ENCODE data around the gene TKTL1.
A peak's percentile ranks its signal among the peaks of the same experiment; 100 is the strongest.
"Not testable (repeated sequence)": the region's sequence is repeated elsewhere in the genome, so short reads cannot be mapped to it uniquely, and the experiment has no call there.

TKTL1 gene, protein sequence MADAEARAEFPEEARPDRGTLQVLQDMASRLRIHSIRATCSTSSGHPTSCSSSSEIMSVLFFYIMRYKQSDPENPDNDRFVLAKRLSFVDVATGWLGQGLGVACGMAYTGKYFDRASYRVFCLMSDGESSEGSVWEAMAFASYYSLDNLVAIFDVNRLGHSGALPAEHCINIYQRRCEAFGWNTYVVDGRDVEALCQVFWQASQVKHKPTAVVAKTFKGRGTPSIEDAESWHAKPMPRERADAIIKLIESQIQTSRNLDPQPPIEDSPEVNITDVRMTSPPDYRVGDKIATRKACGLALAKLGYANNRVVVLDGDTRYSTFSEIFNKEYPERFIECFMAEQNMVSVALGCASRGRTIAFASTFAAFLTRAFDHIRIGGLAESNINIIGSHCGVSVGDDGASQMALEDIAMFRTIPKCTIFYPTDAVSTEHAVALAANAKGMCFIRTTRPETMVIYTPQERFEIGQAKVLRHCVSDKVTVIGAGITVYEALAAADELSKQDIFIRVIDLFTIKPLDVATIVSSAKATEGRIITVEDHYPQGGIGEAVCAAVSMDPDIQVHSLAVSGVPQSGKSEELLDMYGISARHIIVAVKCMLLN

DNA sequence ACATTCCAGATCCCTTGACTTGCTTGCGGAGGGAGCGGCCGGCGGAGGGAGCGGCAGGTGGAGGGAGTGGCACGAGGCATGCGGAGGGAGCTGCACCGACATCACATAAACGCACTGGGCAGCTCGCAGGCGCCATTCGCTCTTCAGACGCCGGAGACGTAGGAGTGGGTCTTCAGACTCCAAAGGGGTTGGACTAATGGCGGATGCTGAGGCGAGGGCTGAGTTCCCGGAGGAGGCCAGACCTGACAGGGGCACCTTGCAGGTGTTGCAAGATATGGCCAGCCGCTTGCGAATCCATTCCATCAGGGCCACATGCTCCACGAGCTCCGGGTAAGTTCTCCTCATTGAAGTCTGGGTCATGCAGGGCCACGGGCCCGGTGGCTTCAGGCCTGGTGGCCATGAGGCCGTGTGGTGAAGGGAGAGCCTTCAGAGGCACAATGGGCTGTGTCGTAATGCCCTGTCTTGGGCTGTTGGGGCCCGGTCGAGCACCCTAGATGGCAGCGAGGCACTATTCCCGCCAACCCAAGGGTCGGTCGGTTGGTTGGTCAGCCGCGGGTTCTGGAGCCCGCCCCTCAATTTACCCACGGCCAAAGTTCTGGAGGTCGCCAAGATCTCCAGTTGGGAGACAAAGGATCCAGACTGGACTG, at the start of gene TKTL1:
Gene TKTL1 (plus strand): TSS at position 132 of the 647 bp plus-strand sequence. CDS start 65 bp downstream, at position 197.
- no peak for DNase-seq (ENCODE audit: low spot score)

DNA sequence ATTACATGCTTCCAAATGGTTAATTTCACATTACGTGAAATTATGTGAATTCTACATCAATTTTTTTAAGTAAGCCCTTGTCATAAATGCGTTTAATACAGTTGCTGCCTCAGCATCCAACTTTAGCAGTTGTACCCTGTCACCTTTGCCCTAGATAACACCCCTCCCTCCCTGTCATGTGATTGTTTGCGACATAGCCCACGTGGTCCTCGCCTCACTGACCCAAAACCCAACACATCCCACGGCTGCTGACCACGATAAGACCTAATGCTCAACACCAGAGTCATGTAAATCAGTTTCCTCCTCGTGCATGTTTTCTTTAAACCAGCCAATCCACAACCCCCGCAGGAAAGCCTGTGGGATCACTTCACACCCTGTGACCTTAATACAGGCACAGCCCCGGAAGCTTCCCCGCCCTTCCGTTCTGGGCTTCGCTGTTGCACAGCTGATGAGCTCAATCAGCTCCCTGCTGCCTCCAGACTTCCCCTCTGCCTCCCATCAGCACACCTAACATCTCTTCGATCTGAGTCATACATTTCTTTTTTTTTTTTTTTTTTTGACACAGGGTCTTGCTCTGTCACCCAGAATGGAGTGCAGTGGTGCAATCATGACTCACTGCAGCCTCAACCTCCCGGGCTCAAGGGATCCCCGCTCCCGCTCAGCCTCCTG, 48.1 kb upstream of the TKTL1 start:
- not testable (repeated sequence) for DNase-seq (ENCODE audit: low spot score)

DNA sequence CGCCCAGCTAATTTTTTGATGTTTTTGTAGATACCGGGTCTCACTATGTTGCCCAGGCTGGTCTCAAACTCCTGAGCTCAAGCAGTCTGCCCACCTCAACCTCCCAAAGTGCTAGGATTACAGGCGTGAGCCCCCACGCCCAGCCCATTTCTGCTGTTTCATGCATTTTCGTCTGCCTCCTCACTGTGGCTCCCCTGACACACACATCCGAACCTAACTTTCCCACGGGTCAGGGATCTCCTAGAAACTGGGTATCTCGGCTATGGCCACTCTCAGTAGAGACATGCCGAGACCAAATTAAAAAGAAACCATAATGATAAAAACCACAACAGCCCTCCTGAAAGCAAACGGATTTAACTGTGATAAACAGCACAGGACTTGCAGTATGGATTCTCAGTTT, 47.5 kb upstream of the TKTL1 start:
- DNase-seq (ENCODE audit: low spot score), result not testable (repeated sequence)

DNA sequence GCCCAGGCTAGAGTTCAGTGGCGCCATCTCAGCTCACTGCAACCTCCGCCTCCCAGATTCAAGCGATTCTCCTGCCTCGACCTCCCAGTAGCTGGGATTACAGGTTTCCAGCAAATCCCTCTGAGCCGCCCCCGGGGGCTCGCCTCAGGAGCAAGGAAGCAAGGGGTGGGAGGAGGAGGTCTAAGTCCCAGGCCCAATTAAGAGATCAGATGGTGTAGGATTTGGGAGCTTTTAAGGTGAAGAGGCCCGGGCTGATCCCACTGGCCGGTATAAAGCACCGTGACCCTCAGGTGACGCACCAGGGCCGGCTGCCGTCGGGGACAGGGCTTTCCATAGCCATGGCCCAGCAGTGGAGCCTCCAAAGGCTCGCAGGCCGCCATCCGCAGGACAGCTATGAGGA, 38.3 kb upstream of the TKTL1 start, which contains the start of gene OPN1MW3:
Gene OPN1MW3 (plus strand): TSS at position 301 of the 400 bp plus-strand sequence. CDS start 38 bp downstream, at position 339.
- DNase-seq (ENCODE audit: low spot score), result not testable (repeated sequence)

DNA sequence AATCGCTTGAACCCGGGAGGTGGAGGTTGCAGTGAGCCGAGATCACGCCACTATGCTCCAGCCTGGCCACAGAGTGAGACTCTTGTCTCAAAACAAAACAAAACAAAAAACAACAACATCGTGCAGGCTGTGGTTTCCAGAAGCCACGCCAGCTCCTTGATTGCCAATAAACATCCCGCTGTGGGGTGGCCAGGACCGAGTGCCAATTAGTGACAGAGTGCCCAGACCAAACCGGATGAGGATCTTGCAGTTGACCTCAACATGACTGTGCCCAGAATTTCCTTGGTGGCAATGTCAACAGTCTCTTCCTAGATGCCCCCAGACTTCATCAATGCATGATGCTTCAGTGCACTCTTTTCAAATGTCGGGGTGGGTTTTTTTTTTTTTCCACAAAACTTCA, 36.9 kb upstream of the TKTL1 start:
- DNase-seq (ENCODE audit: low spot score), result not testable (repeated sequence)

DNA sequence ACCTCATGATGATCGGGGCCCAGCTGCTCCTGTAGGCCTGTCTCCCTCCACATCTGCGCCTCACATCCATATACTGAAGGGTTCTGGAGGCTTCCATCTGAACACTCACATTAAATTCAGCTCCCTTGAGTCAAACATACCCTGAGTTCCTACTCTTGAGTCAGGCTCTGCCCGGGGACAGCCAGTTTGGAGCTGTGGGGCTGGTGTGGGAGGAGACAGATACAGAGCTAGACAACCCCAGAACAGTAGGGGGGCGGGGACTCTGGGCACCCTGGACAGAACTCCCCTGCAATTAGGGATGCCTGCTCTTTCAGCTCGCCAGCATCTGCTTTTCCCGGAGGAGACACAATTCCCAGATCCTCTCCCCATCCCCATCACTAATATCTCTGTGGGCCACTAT, 32.5 kb upstream of the TKTL1 start:
- not testable (repeated sequence) for DNase-seq (ENCODE audit: low spot score)

DNA sequence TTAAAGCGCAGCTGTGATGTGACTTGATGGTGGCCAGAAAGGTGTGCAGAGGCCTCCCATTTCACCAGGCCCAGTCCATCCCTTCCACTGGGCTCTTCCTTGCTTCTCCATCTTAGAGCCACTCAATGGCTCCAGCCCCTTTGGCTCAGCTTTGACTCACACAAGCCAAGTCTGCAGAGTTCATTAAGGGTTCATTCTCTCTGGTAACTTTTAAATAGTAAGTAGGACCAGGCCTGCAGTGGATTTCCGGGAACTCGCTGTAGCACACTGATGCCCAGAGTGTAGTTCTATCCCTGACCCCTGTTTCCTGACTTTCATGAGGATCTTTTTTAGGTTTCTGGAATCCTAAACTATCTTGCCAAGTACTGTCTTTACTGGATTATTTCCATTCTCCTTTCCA, 26.4 kb upstream of the TKTL1 start:
- not testable (repeated sequence) for DNase-seq (ENCODE audit: low spot score)

DNA sequence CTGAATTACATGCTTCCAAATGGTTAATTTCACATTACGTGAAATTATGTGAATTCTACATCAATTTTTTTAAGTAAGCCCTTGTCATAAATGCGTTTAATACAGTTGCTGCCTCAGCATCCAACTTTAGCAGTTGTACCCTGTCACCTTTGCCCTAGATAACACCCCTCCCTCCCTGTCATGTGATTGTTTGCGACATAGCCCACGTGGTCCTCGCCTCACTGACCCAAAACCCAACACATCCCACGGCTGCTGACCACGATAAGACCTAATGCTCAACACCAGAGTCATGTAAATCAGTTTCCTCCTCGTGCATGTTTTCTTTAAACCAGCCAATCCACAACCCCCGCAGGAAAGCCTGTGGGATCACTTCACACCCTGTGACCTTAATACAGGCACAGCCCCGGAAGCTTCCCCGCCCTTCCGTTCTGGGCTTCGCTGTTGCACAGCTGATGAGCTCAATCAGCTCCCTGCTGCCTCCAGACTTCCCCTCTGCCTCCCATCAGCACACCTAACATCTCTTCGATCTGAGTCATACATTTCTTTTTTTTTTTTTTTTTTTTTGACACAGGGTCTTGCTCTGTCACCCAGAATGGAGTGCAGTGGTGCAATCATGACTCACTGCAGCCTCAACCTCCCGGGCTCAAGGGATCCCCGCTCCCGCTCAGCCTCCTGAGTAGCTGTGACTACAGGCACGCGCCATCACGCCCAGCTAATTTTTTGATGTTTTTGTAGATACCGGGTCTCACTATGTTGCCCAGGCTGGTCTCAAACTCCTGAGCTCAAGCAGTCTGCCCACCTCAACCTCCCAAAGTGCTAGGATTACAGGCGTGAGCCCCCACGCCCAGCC, 10.9 kb upstream of the TKTL1 start:
- not testable (repeated sequence) for DNase-seq (ENCODE audit: low spot score)

DNA sequence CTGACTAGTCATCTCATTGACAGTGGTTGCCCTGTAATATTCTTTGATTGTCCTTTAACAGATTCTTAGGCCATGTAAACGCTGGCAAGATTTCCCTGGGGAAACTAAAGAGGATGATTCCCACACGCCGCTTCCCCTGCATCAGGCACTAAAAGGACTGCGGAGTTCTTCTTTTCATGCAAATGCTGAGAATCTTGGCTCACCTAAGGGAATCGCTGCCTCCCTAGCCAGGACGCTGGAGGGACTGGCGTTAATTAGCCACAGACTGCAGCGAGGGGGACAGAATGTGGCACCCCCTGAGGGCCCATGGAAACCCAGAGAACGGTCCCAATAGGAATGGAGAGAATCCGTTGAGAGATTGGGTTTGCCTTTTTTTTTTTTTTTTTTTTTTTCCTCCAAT, 9.2 kb upstream of the TKTL1 start:
- DNase-seq (ENCODE audit: low spot score), result not testable (repeated sequence)

DNA sequence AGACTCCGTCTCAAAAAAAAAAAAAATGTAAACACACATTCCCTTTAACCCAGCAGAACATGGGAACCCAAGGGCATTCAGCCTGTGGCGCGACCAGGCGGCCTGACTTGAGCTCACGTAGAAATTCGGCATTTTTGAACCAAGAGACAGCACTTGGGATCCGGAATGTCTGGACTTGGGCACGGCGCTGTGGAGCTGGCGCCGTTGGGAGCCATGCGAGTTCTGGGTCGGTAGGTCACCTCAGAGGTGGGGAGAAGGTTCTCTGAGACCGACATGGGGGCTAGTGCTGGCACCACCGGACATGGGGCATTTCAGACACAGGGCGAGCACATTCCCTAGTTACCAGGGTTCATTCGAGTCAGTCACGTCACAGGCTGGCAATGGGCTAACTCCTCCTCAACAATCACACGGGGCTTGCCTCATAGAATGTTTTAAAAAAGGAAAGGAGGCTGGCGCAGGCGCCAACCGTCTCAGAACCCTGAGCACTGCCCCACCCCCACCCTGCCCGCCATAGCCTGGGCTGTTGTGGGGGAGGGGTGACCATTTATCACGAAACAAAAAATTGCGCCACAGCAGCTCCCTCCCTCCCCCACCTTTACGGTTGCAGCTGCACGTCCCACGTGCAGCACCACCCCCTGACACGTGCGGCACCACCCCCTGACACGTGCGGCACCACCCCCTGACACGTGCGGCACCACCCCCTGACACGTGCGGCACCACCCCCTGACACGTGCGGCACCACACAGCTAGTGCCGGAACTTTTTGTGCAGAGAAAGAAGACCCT, 612 bp upstream of the TKTL1 start, which contains the start of gene TEX28:
Gene TEX28 (minus strand): TSS at position 334 of the 784 bp plus-strand sequence. CDS start 3,007 bp downstream, outside the sequence.
- DNase-seq (ENCODE audit: low spot score), result no peak

DNA sequence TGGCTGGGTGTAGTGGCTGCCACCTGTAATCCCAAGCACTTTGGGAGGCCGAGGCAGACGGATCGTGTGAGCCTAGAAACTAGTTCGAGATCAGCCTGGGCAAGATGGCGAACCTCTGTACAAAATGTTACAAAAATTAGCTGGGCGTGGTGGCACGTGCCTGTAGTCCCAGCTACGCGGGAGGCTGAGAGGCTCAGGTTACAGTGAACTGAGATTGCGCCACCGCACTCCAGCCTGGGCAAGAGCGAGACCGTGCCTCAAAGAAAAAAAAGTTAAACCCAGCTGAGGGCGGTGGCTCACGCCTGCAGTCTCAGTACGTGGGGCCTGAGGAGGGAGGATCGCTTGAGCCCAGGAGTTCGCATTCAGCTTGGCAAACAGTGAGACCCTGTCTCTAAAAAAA, 1.1 kb downstream of the TKTL1 start:
- DNase-seq (ENCODE audit: low spot score), result no peak

DNA sequence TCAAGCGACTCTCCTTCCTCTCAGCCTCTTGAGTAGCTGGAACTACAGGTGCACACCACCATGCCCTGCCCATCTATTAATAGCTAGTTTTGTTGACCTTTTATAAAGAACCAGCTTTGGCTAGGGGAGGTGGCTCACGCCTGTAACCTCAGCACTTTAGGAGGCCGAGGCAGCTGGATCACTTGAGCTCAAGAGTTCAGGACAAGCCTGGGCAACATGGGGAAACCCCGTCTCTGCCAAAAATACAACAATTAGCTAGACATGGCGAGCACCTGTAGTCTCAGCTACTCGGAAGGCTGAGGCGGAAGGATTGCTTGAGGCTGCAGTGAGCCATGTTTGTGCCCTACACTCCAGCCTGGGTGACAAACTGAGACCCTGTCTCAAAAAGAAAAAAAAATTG, 2.7 kb downstream of the TKTL1 start:
- DNase-seq (ENCODE audit: low spot score), result no peak

DNA sequence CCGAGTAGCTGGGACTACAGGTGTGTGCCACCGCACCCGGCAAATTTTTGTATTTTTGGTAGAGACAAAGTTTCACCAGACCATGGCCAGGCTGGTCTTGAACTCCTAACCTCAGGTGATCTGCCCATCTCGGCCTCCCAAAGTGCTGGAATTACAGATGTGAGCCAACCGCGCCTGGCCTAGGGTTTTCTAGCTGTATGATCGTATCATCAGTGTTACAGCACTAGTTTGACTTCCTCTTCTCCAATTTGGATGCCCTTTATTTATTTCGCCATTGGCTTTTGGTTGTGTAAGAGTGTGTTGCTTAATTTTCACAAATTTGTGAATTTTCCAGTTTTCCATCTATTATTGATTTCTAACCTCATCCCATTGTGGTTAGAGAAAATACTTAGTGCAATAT, 5.2 kb downstream of the TKTL1 start:
- DNase-seq (ENCODE audit: low spot score), result no peak

DNA sequence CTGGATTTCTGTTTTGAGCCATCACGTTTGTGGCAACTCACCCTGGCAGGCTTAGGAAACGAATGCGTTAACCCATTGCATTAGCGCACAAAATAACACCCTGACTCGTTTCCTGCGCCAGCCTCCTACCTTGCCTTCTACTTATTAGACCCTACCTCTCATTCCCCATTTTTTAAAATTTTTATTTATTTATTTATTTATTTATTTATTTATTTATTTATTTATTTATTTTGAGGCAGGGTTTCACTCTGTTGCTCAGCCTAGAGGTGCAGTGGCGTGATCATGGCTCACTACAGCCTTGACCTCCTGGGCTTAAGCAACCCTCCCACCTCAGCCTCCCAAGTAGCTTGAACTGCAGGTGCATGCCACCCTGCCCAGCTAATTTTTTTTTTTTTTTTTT, 7.4 kb downstream of the TKTL1 start:
- not testable (repeated sequence) for DNase-seq (ENCODE audit: low spot score)

DNA sequence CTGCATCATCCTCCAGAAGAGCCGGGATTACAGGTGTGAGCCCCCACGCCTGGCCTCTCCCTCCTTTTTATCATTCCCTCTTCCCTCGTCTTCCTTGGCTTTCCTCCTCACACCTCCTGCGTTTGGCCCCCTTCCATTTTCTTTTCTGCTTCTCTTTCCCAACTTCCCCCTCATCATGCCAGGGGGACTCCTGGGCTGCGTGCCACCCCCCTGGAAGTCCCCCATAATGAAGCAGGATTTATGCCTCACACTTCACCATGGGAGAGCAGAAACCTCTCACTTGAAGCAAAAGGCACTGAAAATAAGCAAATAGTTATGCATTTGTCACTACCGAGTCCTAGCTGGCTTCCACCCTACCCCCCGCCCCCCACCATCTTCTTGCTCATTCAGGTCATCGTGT, 7.9 kb downstream of the TKTL1 start:
- no peak for DNase-seq (ENCODE audit: low spot score)

DNA sequence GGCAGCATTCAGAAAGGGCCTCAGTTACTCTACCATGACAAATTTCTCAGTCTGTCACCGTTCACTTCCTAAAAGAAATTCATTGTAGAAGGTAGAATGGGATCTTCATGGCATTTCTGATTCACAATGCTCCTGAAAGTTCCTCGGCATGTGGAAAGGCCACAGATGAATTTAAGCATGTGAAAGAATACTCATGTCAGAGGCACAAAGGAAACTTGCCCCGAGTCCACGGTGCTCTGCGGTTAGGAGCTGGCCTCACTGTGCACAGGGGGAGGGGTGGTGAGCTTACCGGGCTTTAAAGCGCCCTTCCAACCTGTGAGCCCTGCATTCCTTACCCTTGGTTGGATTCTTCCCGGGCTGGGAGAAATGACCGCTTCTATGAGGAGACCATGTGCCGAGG, 9.3 kb downstream of the TKTL1 start:
- DNase-seq (ENCODE audit: low spot score), result no peak

DNA sequence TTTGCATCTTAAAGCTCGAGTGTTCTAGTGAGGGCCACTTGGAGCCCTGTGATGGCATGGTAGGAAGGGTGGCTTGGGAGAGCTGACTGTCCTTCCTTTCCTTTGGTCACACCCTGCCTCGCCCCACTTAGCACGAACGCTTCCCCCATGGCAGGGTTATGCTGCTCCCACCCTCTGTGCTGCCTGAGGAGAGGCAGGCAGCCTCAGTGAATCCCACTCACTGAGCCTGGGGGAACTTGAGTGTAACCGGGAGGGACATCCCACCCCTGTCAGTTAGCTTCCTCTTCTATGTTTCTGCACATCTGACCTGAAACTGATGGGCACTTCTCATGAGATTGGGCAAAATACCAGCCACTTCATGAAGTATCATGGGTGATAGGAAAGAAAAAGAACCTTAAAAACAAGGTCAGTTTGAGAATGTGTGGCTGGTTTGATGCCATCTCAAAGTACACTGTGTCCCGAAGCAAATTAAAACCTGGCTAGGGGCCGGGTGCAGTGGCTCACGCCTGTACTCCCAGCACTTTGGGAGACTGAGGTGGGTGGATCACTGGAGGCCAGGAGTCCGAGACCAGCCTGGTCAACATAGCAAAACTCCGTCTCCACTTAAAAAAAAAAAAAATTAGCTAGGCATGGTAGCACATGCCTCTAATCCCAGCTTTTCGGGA, 10.1 kb downstream of the TKTL1 start:
- DNase-seq (ENCODE audit: low spot score), result no peak

DNA sequence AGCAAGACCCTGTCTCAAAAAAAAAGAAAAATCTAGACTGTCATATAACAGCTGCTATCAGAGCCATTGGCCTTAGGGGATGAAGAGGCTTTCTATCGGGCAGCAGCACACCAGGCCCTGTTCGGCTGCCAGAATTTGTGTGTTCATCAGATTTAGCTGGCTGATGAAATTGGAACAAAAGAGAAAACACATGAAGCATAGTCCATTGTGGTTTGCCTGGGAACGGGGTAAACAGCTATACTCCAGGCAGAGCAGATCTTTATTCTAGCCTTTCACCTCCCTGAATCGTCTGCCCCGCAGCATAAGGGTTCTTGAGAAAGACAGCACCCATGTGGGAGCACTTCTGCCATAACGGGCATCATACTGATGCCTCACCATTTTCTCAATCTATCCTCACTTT, 11.6 kb downstream of the TKTL1 start:
- no peak for DNase-seq (ENCODE audit: low spot score)

DNA sequence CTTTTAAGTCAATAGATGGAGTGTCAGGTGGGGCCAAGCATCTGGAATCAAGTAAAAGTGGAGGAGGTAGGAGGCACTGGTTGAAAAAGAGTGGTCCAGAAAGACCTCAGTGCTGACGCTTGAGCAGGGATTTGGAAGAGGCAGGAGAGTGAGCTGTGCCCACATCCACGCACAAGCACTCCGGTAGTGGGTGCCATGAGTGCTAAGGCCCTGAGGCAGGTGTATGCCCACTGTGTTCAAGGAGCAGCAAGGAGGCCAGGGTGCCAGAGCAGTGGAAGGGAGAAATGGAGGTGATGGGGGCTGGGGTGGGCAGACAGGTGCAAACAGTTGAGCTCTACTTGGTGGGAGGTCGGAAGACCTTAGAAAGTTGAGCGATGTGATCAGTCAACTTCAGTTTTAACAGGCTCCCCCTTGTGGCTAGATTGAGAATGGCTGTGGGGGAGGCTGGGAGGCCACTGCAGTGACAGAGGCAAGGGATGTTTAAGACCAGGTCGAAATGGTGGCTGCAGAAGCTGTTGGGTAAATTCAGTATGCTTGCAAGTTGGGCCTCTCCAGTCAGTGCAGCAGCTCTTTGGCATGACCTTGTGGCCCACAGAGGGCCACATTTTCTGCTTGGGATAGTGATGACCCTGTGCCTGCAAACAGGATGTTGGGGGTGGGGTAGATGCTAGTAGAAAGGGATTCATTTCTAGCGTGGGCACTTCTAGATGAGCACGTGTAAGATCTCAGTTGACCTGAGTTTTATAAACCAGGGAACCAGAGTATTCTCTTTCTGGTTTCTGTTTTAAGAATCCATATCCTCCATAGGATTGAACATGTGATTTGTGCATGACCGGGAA, 12.7 kb downstream of the TKTL1 start:
- DNase-seq (ENCODE audit: low spot score), result peak; percentile 47

Data from kidney capillary endothelial cell (primary cell).